A673 (cell line): ENCODE data around the gene SPC24.

Source experiments
- CTCF ChIP-seq: fragments of 300-800, 200-600 bp; sonication (generic); conservative IDR thresholded peaks from 2 replicates; pipeline ENCODE4 v1.5.1; 2017; ENCODE audit warnings: low read depth, mild to moderate bottlenecking, antibody characterized with exemption, low read length, moderate library complexity, mixed read lengths
- EZH2 ChIP-seq: fragments of 200-600 bp; sonication (generic); IDR thresholded peaks from 2 replicates; pipeline ENCODE4 v1.6.1; 2017; ENCODE audit warnings: borderline replicate concordance, low read depth, mild to moderate bottlenecking, mixed read lengths, antibody characterized with exemption, low read length; ENCODE audit not compliant: poor library complexity, severe bottlenecking

- TF ChIP-seq EZH2 = no peak
- no peak for TF ChIP-seq CTCF
These were observed 44.5 kb upstream of the SPC24 start for GRCh38 chr19:11200015-11200574.
